Measurements from ENCODE around the gene AGTR1.

GRCh38 chr3:148723631-148724030 is 25.9 kb downstream of the AGTR1 start:
- TF ChIP-seq TAF1 (IDR thresholded peaks at IDR 0.05; ENCODE audit: low read depth, low read length) (no peak), POLR2A (IDR thresholded peaks at IDR 0.05; ENCODE audit: low read depth, low read length) (no peak), POLR2AphosphoS5 (IDR thresholded peaks at IDR 0.05; ENCODE audit: low read depth, low read length) (no peak), POU2F2 (IDR thresholded peaks at IDR 0.05; ENCODE audit: low read depth, low read length) (no peak), SPI1 (IDR thresholded peaks at IDR 0.05; ENCODE audit: low read depth, low read length) (no peak), PAX5 (IDR thresholded peaks at IDR 0.05; ENCODE audit: insufficient read depth, low read length, severe bottlenecking) (no peak)

Measured in GM12891 (cell line).